GM12874 (cell line): ENCODE results near the gene ERCC6L.

Source experiments
- TF ChIP-seq, protein P1 (sequence below): IDR thresholded peaks from 2 replicates; pipeline ENCODE4 v1.5.1; 2011; ENCODE audit warnings: low read depth, mild to moderate bottlenecking, control low read depth, low read length, moderate library complexity; ENCODE audit not compliant: insufficient read depth

ERCC6L gene, protein sequence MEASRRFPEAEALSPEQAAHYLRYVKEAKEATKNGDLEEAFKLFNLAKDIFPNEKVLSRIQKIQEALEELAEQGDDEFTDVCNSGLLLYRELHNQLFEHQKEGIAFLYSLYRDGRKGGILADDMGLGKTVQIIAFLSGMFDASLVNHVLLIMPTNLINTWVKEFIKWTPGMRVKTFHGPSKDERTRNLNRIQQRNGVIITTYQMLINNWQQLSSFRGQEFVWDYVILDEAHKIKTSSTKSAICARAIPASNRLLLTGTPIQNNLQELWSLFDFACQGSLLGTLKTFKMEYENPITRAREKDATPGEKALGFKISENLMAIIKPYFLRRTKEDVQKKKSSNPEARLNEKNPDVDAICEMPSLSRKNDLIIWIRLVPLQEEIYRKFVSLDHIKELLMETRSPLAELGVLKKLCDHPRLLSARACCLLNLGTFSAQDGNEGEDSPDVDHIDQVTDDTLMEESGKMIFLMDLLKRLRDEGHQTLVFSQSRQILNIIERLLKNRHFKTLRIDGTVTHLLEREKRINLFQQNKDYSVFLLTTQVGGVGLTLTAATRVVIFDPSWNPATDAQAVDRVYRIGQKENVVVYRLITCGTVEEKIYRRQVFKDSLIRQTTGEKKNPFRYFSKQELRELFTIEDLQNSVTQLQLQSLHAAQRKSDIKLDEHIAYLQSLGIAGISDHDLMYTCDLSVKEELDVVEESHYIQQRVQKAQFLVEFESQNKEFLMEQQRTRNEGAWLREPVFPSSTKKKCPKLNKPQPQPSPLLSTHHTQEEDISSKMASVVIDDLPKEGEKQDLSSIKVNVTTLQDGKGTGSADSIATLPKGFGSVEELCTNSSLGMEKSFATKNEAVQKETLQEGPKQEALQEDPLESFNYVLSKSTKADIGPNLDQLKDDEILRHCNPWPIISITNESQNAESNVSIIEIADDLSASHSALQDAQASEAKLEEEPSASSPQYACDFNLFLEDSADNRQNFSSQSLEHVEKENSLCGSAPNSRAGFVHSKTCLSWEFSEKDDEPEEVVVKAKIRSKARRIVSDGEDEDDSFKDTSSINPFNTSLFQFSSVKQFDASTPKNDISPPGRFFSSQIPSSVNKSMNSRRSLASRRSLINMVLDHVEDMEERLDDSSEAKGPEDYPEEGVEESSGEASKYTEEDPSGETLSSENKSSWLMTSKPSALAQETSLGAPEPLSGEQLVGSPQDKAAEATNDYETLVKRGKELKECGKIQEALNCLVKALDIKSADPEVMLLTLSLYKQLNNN

DNA sequence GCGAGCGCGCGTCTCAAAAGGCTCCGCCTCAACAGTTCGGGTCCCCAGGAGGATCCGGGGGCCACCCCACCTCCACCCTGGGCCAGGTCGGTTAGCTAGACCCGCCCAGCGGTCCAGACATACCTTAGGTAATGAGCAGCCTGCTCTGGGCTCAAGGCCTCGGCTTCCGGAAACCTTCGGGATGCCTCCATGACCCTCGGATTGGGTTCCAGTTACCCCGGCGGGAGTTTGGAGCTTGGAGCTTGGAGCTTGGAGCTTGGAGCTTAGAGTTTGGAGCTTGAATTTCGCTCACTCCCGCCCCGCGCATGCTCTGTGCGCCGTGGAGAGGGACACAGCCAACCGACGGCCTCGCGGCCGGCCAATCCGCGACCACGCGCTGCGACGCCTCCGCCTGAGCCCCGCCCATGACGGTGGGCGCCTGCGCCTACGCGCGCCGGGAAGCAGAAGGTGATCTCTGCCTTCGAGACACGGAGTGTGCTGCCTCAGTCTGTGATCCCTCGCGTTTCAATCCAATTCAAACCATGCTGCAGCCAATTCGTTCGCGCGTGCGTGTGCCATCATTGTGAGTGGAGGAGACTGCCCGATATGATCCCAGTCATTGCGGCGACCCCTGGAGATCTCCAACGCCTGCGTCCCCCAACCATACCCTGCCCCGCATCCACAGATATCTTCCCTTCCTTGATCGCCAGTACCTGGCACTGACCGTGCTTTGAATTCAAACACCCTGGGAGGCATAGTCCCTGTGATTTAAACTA, at the start of gene ERCC6L:
ERCC6L (minus strand) TSS at position 307 of the 755 bp plus-strand sequence; CDS start at position 191, 116 bp downstream.
- TF ChIP-seq, protein P1, sequence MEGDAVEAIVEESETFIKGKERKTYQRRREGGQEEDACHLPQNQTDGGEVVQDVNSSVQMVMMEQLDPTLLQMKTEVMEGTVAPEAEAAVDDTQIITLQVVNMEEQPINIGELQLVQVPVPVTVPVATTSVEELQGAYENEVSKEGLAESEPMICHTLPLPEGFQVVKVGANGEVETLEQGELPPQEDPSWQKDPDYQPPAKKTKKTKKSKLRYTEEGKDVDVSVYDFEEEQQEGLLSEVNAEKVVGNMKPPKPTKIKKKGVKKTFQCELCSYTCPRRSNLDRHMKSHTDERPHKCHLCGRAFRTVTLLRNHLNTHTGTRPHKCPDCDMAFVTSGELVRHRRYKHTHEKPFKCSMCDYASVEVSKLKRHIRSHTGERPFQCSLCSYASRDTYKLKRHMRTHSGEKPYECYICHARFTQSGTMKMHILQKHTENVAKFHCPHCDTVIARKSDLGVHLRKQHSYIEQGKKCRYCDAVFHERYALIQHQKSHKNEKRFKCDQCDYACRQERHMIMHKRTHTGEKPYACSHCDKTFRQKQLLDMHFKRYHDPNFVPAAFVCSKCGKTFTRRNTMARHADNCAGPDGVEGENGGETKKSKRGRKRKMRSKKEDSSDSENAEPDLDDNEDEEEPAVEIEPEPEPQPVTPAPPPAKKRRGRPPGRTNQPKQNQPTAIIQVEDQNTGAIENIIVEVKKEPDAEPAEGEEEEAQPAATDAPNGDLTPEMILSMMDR, result no peak

DNA sequence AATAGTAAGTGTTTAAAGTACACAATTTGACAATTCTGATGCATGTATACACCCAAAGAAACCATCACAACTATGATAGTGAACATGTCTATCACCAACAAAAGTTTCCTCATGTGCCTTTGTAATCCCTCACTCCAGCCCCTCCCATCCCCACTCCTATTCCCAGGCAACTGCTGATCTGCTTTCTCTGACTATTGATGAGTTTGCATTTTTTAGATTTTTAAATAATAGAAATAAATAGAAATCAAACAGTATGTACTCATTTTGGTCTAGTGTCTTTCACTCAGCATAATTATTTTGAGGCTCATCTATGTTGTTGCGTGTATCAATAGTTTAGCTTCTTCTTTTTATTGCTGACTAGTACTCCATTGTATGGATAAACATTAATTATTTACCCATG, 43.5 kb upstream of the ERCC6L start:
- TF ChIP-seq, protein P1, result no peak

DNA sequence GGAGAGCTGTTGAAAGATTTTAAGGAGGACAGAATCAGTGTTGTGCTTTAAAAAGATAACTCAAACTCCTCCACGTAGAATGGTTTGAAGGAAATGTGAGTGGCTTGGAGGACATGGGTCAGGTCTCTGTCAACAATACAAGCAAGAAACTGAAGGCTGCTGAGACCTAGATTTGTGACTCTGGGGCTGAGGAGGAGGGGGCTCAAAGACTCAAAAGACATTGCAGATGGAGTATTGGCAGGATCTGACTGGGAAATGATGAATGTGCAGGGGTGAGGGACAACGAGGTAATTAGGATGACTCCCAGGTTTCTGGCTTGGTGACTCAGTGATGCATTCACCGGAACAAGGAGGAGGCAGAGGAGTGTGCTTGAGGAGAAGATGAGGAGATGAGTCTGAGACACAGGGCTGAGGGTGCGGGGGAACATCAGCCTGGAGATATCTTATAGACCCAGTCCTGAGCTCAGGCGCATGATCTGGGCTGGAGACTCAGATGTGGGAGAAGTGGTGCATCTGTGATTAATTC, 41.6 kb upstream of the ERCC6L start:
- TF ChIP-seq, protein P1, result no peak

DNA sequence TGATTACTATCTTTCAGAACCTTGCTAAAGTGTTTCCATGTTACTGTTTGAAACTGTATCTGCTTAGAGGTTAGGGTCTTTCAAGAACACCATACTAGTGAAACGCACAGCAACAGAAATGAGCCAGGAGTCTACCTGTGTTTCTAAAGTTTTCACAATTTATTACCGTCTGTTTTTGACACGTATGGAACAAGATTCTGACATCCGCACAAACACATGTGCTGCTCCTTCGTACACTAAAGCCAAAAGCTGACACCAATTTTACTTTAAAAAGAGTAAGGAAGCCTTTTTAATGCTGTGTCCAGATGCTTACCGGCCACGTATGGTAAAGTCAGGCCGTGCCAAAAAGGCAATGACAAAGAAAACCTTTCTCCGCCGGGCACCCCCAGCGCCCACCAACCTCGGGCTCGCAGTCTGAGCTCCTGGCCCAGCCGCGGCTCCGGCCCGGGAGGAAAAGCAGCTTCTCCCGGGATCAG, 37.7 kb upstream of the ERCC6L start:
- TF ChIP-seq, protein P1, result no peak

DNA sequence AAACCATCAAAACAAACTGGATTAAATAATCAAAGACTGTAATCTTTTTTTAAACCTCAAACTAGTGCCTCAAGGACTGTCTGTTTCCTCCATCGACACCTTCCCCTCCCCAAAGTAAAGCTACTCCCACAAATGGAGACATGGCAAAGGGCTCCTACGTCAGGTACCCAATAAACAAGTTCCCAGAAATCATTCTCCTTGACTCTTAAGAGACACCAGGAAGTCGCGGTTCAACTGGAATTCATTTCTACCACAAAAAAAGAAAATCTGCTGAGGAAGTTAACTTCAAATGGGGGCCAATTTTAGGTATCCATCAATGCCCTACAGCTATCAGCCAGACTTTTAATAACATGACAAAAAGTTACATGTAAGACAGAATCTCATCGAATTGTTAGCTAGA, 35.7 kb upstream of the ERCC6L start:
- TF ChIP-seq, protein P1, result no peak

DNA sequence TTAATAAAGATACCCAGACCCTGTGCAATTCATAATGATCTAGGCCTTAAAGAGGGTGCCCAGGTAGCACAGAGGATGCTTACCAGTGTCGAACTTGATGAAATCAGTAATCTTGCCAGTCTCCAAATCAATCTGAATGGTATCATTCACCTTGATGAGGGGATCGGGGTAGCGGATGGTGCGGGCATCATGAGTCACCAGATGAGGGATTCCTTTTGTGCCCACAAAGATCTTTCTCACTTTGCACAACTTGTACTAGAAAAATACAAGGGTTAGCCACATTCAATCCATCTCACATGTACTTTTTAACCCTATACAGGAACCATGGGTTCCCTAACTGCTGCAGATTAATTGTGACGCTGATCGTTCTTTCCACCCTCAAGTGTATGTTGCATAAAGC, 34.9 kb upstream of the ERCC6L start:
- TF ChIP-seq, protein P1, result no peak
